Mesothelial cell of epicardium (in vitro differentiated cells): Measurements from ENCODE around the gene DNAJB4. TPM values are rescaled to one million over a fixed set of nuclear protein-coding genes. Genes with fewer than 3 reads are reported as not detected.

Experiments used
- DNase-seq, 2 experiments: peaks; one replicate each; pipeline ENCODE4 v3.0.0; 2021; ENCODE audit warnings: low spot score in 2 of 2; ENCODE audit not compliant: unreplicated experiment in 2 of 2
- H3K27ac Mint-ChIP-seq: 2 replicates; pipeline ENCODE4 v1.8.0; 2021; ENCODE audit warnings: mixed read lengths
- H3K27me3 Mint-ChIP-seq: 2 replicates; pipeline ENCODE4 v1.8.0; 2021; ENCODE audit warnings: low read depth, mixed read lengths
- H3K36me3 Mint-ChIP-seq: 2 replicates; pipeline ENCODE4 v1.8.0; 2021; ENCODE audit warnings: mixed read lengths
- H3K4me1 Mint-ChIP-seq: 2 replicates; pipeline ENCODE4 v1.8.0; 2021; ENCODE audit warnings: mixed read lengths
- H3K4me3 Mint-ChIP-seq: 2 replicates; pipeline ENCODE4 v1.8.0; 2021; ENCODE audit warnings: mild to moderate bottlenecking, moderate library complexity, mixed read lengths
- H3K9me3 Mint-ChIP-seq: 2 replicates; pipeline ENCODE4 v1.8.0; 2021; ENCODE audit warnings: mixed read lengths
- total RNA-seq: library from RNA; stranded (reverse); gene quantifications from 3 replicates; pipeline ENCODE4 v1.2.1, GENCODE V29; 2021
- TF ChIP-seq, protein P1 (sequence below): fragments of 200-600 bp; sonication (generic); IDR thresholded peaks from one replicate; pipeline ENCODE4 v1.5.0; 2021; ENCODE audit warnings: antibody characterized with exemption; ENCODE audit not compliant: unreplicated experiment

DNAJB4 gene
- total RNA-seq, 1 donor from 2014 or later = 48.0 TPM

- H3K36me3 Mint-ChIP-seq = no peaks in the 10 kb centered on the region
- peaks cover 20% of the 10 kb centered on the region for H3K4me1 Mint-ChIP-seq
- H3K4me3 Mint-ChIP-seq = no peak overlapping the region
- H3K27me3 Mint-ChIP-seq = peaks cover 65% of the 10 kb centered on the region
- H3K9me3 Mint-ChIP-seq = no peaks in the 10 kb centered on the region
- DNase-seq = no peak
- TF ChIP-seq, protein P1, sequence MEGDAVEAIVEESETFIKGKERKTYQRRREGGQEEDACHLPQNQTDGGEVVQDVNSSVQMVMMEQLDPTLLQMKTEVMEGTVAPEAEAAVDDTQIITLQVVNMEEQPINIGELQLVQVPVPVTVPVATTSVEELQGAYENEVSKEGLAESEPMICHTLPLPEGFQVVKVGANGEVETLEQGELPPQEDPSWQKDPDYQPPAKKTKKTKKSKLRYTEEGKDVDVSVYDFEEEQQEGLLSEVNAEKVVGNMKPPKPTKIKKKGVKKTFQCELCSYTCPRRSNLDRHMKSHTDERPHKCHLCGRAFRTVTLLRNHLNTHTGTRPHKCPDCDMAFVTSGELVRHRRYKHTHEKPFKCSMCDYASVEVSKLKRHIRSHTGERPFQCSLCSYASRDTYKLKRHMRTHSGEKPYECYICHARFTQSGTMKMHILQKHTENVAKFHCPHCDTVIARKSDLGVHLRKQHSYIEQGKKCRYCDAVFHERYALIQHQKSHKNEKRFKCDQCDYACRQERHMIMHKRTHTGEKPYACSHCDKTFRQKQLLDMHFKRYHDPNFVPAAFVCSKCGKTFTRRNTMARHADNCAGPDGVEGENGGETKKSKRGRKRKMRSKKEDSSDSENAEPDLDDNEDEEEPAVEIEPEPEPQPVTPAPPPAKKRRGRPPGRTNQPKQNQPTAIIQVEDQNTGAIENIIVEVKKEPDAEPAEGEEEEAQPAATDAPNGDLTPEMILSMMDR = no peak
- H3K27ac Mint-ChIP-seq = no peak overlapping the region
These were observed 38.7 kb downstream of the DNAJB4 start for GRCh38 chr1:78043436-78043835.

DNA sequence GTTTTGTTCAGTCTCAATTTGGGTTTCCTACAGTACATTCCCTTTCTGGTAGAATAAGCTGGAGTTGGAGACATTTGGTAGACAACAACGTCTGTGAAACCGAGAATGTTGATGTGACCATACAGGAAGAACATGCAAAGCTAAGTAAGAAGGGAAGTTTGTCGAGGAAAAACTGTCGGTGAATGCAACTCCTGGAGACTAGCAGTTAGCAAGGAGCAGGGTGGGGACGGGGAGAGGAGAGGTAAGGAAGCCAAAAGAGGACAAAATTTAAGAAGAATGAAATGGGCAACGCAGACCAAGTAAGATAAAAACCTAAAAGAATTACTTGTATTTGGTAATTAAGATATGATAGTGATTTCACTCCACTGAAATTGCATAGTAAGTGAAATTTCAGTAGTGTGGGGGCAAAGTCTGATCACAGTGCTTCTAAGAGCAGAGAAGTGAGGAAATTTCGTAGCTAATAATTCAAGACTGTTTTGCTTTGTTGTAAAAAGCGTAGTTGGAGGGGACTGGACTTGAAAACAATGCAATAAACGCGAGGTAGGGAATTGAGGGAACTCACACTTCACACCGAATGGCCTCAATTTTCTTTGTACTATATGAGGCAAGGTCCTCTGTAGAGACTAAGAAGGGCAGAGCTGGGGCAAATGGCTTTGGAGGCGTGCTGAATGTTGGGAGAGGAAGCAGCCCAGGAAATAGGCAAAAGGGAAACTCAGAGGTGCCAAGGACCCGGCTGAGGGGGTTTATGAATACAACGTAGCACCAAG, 40.2 kb downstream of the DNAJB4 start:
- TF ChIP-seq, protein P1 = no peak
- Mint-ChIP-seq H3K27me3 (peaks cover 65% of the 10 kb centered on the region), H3K4me1 (peaks cover 20% of the 10 kb centered on the region), H3K27ac (no peak overlapping the region), H3K9me3 (no peaks in the 10 kb centered on the region), H3K4me3 (peak overlapping the region; percentile 54), H3K36me3 (no peaks in the 10 kb centered on the region)
- no peak for DNase-seq

GRCh38 chr1:78045563-78045925, 40.8 kb downstream of the DNAJB4 start:
- peaks cover 61% of the 10 kb centered on the region for H3K27me3 Mint-ChIP-seq
- no peaks in the 10 kb centered on the region for H3K9me3 Mint-ChIP-seq
- H3K4me1 Mint-ChIP-seq = peaks cover 20% of the 10 kb centered on the region
- TF ChIP-seq, protein P1 = no peak
- no peaks in the 10 kb centered on the region for H3K36me3 Mint-ChIP-seq
- H3K4me3 Mint-ChIP-seq = peak overlapping the region; percentile 54
- no peak for DNase-seq
- no peak overlapping the region for H3K27ac Mint-ChIP-seq

DNA sequence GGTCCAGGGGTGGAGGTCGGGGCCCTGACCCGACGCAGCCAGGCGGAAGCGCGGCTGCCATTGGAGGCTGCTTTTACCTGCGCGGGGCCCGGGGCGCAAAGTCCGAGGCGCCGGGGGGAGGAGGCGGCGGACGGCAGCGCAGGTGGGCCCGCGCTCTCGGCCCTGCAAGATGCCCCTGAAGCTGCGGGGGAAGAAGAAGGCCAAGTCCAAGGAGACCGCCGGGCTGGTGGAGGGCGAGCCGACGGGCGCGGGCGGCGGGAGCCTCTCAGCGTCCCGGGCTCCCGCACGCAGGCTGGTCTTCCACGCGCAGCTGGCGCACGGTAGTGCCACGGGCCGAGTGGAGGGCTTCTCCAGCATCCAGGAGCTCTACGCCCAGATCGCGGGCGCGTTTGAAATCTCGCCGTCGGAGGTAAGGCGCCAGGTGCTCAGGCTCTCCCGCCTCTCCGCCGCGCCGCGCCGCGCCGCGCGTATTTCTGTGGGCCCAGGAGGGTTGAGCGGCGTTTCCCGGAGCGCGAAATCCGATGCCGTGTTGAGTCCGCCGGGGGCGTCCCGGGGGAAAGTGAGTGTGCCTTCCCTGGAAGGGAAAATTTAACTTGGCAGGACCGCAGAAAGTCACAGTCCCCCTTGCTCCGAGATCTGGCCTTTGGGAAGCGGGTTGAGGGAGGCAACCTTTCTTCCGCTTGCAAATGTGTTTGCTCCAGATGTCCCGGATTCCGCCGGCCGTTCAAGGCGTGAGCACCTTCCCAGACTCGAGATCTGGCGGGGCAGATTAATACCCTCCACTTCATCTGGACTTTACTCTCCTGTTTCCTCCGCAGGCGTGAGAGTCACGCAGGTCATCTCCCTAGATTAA, 41.4 kb downstream of the DNAJB4 start, which contains the start of gene GIPC2:
TSS of gene GIPC2 (plus strand) at position 41 of the 853 bp plus-strand sequence. CDS start at position 170, 129 bp downstream.
- H3K4me1 Mint-ChIP-seq = peaks cover 20% of the 10 kb centered on the region
- TF ChIP-seq, protein P1 = no peak
- no peaks in the 10 kb centered on the region for H3K9me3 Mint-ChIP-seq
- no peaks in the 10 kb centered on the region for H3K36me3 Mint-ChIP-seq
- H3K4me3 Mint-ChIP-seq = peak within 1 kb of the TSS; percentile 74
- peaks cover 58% of the 10 kb centered on the region for H3K27me3 Mint-ChIP-seq
- no peak within 1 kb of the TSS for H3K27ac Mint-ChIP-seq
- peak in 1 of 2 experiments; percentile 57 for DNase-seq

GRCh38 chr1:78047106-78047505, 42.4 kb downstream of the DNAJB4 start:
- TF ChIP-seq, protein P1 = no peak
- Mint-ChIP-seq H3K27ac (no peak overlapping the region), H3K9me3 (no peaks in the 10 kb centered on the region), H3K4me1 (peaks cover 20% of the 10 kb centered on the region), H3K4me3 (peak overlapping the region; percentile 74), H3K27me3 (peaks cover 58% of the 10 kb centered on the region), H3K36me3 (no peaks in the 10 kb centered on the region)
- no peak for DNase-seq
